HG03066 (cell line): ENCODE results near the gene B4GALT5.

Experiments used
- ATAC-seq: cut with Tn5 transposase; IDR thresholded peaks from one replicate; pipeline ENCODE4 v1.9.1; 2021; ENCODE audit warnings: low read depth; ENCODE audit not compliant: unreplicated experiment

B4GALT5 gene

DNA sequence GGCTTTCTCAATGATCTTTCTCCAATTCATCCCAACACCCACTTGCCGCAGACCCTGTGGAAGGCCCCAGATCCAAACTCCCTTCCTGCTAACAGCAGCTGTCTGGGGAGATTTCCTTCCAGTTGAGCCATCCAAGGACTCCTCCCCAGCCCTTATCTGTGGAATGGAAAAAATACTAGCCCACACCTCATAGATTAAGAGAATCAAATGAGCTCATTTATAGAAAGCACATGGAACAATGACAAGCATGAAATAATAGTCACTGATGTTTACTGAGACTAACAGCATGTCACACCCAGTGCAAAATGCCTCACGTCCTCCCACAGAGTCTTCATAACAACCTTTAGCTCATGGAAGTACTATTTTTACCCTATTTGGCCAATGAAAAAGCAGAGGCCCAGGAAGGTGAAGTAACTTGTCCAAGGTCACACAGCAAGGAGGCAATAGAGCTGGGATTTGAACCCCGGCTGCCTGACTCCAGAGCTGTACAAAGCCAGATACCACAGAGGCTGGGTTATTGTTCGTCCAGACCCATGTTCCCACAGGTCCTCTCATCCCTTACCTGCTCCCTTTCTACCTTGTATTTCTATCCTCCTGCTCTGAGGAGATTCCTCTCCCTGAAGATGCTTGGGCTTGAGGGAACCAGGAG, 122.3 kb downstream of the B4GALT5 start:
- no peak for ATAC-seq

DNA sequence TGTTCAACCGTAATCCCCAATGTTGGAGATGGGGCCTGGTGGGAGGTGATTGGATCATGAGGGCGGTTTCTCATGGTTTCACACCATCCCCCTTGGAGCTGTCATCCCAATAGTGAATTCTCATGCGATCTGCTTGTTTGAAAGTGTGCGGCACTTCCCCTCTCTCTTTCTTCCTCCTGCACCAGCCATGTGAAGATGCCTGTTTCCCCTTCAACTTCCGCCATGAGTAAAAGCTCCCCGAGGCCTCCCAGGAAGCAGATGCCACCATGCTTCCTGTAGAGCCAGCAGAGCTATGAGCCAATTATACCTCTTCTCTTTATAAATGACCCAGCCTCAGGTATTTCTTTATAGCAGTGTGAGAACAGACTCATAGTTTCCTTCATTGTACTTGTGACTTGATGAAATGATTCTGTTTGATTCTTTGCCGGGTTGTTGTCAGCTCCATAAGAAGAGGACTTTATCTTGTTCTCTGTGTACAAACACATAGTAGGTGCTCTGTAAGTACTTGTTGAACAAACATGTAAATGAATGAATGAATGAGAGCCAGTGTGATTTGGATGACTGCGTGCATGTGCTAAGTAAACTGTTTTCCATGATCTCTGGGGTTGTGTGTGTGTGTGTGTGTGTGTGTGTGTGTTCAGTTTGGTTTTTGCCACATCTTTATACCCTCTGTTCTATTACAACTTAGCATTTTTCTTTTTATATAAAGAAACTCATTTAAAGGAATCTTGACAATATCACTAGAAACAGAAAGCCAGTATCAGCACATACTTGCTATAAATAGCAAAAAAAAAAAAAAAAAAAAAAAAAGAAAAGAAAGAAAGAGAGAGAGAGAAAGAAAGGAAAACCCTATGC, 123.3 kb downstream of the B4GALT5 start:
- no peak for ATAC-seq

DNA sequence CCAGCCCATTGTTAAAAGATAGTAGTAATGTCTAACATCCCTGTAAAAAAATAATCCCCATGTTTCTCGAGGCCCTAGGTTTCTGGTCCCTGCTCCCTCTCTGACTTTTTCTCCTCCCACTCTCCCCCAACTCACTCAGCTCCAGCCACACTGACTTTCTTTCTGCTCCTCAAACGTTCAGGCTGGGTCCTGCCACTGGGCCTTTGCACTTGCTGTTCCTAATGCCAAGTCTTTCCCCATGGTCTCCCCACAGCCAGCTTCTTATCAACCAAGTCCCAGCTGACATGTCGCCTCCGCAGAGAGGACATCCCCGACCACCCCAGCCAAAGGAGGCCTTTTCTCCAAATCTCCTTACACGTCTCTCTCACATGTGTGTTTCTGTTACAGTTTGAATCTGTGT, 123.9 kb downstream of the B4GALT5 start:
- no peak for ATAC-seq

DNA sequence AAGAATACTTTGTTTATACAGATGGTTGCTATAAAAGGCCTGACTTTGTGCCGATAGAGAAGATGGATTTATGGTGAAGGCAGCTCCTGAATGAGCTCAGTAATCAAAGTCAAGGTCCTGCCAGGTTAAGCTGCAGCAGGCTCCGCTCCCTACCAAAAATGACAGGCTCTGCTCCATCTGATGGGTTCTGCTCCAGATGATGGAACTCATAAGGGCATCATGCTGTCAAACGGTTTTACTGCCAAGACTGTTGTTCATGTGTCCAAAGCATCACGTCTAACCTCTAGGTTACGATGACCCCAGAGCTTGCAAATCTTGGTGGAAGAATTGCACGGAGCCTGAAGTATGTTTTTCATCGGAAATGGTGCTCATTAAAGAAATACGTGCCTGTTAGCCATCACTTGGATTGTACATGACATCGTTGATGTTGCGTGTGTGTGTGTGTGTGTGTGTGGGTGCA, 126.5 kb downstream of the B4GALT5 start:
- ATAC-seq: no peak

DNA sequence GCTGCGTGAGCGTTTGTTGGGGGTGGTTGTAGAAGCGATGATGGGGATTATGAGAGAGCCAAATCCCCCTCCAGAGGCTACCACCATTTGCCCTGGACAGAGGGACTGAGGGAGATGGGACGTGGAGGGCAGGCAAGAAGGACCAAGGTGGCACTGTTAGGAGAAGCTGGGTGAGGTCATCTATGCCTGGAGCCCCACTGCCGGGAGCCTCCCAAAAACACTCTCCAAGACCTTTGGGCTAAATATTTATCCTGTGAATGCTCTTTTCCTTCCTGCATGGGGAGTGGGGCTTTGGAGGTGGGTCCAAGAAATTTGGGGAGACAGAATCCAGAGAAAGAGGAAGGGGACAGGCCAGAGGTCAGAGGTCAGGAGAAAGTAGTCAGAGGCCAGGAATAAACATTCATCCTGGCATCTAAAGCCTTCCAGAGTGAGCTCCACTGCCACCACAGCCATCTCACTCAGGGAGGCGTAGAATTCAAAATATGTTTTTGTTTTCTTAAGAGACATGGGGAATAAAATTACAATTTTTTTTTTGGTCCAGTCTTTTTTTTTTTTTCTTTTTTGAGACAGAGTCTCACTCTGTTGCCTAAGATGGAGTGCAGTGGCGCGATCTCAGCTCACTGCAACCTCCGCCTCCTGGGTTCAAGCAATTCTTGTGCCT, 128.0 kb downstream of the B4GALT5 start:
- ATAC-seq: no peak

DNA sequence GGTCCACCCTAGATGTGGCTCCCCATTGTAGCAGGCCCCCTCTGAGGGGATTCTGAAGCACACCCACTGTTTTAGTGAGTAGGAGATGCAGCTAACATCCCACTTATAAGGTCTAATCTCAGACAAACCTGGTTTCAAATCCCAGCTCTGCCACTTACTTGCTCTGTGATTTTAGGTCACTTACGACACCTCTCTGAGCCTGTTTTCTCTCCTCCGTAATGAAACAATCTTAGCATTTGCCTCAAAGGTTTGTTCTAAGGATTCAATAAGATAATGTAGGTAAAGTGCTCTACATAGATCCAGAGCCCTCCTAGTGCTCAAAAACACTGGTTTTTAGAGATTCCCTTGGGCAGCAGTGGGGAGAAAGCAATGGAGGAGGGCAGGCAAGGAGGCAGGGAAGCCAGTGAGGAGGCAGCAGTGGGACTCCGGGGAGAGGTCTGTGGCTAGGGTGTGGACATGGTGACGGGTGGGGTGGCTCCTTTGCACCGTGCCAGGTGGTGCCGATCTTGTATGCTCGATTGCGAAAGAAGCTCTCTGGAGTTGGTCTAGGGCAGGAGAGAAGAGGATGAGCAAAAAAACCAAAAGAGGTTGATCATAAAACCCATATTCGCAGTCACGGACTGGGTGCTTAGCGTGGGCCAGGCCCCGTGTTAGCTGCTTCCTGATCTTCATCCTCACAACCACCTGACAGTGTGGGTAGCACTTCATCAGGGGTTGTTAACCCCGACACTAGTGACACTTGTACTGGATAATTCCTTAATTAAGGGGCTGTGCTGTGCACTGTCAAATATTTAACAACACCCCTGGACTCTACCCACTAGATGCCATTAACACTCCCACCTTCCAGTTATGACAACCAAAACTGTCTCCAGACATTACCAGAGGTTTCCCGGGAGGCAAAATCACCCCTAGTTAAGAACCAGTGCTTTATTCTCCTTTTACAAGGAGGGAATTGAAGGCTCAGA, 129.0 kb downstream of the B4GALT5 start:
- no peak for ATAC-seq

DNA sequence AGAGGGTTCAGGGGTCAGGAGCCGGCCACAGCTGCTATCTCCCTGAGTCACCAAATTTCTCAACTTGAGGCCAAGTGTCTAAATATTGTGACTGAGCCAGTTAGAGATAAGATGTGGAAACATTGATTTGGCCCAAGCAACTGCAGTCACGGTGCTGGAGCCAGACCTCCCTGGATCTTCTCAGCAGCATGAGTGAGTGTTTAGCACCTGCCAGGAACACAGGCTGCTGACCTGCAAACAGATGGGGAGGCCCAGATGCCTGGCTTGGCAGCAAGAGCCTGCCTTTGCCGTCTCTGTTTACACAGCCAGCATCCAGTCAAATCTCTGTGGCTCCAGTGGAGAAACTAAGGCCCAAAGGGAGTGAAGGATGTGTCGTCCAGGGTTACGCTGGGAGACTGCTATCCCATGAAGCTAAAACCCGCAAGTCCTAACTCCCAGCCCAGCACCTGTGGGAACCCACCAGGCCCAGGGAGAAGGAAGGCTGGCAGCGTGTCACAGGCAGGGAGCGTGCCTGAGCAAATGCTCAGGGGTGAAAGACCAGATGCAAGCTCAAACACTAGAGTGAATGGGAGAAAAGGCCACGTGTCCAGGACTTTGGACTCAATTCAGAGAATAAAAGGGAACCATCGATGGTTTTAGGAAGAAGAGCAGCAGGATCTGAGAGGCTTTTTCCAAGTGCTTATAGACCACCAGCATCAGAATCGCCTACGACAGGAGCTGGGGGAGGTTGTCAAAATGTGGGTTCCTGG, 129.8 kb downstream of the B4GALT5 start:
- ATAC-seq: no peak

DNA sequence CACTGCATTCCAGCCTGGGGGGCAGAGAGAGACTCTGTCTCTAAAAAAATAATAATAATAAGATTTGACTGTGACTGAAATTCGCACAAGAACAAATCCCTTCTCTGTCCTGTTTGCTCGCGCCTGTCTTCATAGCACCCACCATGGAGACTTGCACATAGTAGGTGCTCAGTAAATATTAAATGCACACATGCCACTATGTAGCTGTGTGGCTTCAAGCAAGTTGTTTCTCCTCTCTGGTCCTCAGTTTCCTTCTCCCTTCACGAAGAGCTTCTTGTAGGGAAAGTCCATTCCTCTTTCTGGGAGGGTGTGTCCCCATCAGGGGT, 130.4 kb downstream of the B4GALT5 start:
- ATAC-seq: no peak
